GM19025 (cell line): Measurements from ENCODE around the gene PCDH17.

Experiments used
- ATAC-seq: cut with Tn5 transposase; IDR thresholded peaks from one replicate; pipeline ENCODE4 v1.9.1; 2021; ENCODE audit warnings: mild to moderate bottlenecking, low read depth, moderate library complexity; ENCODE audit not compliant: unreplicated experiment

The PCDH17 gene

GRCh38 chr13:57635541-57636085 lies 4.1 kb downstream of the PCDH17 start:
- no peak for ATAC-seq

DNA sequence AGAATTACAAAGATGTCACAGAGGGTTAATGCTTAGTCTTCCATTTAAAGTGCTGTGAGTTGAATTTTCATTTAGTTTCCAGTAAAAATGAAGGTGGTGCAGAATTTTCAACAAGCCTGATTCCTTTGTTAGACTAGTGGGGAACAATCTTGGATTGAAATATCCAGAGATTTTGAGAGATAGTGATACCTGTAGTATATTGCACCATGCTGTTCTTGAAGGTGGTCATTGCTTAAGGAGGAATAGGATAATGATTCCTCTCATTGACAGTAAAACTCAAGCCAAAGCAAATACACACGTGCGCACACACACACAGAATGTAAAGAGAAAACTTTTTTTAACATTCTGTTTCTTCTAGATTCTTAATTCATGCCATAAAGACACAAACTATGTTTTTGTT lies 5.3 kb downstream of the PCDH17 start:
- ATAC-seq, result no peak

DNA sequence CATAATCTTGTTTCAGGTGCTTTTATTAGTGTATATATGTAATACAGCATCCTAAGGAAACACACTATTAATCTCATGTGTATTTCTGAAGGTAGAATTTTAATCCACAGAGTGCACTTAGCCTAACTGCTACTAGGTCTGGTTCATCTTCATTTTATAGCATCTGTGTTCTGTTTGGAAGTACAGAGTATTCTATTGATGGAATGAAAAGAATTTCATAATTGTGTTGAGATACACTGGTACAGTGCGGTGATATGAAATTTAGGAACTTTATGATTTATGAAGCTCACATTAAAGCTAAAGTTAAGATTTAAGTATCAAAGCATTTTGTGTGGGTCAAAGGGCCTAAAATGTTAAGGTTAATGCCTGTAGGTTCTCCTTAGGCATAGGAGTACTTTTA lies 6.0 kb downstream of the PCDH17 start:
- ATAC-seq, result no peak

DNA sequence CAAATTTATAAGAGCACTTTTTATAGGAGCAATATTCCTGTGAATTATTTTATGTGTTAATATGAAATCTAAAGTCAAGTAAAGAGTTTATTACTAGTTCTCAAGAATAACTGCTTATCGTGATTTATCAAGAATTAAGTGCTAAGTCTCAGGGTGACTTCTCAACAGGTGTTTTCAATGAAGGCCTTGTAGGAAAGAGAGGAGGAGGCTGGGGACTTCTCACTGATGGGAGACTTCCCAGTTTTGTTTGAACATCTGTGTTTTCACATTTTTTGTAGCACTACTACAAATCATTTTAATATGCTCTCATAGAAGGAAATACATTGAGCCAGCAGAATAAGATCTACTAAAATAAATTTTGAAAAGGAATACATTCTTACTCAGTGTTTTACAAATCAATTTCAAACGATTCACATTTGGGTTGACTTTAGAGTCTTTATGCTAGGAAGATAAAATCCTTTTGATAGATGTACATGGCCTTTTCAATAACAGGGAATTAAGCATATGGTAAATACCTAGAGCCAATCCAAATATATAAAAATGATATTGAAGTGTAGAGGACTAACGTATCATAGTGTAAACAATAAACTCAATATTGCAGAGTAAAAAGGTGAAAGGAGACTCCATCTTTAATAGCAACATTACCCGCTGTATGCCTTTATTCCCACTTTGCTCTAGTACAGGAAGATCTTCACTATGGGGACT lies 6.8 kb downstream of the PCDH17 start:
- no peak for ATAC-seq

DNA sequence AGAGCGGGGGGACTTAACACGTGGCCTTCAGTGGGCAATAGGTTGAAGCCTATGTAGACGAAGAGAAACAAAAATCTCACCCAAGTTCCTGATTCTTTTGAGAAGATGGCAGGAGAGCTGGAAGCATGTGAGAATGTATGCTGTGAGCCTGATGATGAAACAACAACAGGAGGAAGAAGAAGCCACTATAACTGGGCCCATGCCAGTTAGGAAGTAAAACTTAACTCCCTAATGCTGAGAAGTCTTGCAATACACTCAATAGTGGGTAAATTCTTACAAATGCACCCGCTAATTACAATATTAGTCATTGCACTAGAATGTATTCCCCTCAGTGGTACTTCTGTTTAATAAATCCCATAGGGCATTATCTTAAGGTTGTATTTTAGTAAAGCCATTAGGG lies 9.1 kb downstream of the PCDH17 start:
- no peak for ATAC-seq

DNA sequence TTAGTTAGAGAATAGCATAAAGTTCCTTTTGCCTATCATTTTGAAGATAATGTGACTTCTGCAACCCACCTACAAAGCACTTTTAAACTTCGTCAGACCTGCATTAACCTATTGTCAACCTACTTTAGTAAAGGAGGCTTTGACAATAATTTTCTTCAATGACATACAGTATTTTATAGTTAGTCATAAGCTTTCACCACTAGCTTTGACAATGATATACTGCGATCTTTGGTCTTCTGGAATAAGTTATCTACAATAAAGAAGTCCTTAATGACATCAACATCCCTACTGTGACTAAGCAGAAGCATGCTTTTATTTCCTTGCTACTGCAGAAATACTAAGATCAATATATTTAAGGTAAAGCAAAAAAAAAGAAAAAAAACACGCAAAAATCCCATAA lies 9.5 kb downstream of the PCDH17 start:
- no peak for ATAC-seq

GRCh38 chr13:57644106-57644505 lies 12.6 kb downstream of the PCDH17 start:
- ATAC-seq, result no peak

- no peak for ATAC-seq
Measured at GRCh38 chr13:57653229-57653989, 21.9 kb downstream of the PCDH17 start.

GRCh38 chr13:57665481-57665880 lies 33.9 kb downstream of the PCDH17 start:
- ATAC-seq, result no peak

GRCh38 chr13:57666131-57666953 lies 34.8 kb downstream of the PCDH17 start:
- no peak for ATAC-seq

DNA sequence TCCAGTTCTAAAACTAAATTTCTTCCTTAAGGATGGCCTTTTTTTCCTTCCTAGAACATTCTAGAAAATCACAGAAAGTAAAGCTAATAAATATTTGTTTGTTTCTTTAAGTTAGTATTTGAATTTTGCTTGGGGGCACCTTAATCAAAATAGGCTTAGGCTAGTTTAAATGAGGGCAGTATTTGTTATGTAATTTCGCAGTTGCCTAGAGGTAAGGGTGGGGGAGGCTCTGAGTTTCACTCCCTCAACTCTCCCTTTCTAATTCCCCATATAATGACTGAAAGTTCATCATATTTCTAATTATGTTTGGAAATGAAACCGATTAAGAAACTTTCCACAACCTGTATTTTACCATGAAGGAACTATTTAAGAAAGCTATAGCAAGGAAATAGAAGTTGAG lies 40.6 kb downstream of the PCDH17 start:
- no peak for ATAC-seq

- ATAC-seq, result no peak
Measured at GRCh38 chr13:57673197-57673596, 41.7 kb downstream of the PCDH17 start.

DNA sequence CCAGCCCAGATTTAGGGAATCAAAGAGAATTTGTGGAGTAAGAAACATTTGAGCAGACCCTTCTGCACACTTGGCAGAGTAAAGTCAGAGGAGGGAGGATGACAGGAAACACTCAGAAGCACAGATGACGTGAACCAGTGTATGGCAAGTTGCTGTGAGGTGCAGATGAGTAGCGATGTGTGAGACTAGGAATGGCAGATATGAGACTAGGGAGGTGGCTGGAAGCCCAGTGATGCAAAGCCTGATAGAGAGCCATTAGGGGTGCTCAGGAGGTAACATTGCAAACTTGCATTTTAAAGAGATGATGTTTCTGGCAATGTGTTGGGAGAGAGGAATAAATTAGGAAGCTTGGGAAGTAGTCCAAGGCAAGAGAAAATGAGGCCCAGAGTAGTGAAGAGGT lies 44.0 kb downstream of the PCDH17 start:
- ATAC-seq, result no peak

GRCh38 chr13:57680609-57681008 lies 49.1 kb downstream of the PCDH17 start:
- ATAC-seq, result no peak

GRCh38 chr13:57682128-57682716 lies 50.7 kb downstream of the PCDH17 start:
- no peak for ATAC-seq

- no peak for ATAC-seq
Measured at GRCh38 chr13:57698851-57699250, 67.3 kb downstream of the PCDH17 start.

- no peak for ATAC-seq
Measured at GRCh38 chr13:57704031-57704430, 72.5 kb downstream of the PCDH17 start.

DNA sequence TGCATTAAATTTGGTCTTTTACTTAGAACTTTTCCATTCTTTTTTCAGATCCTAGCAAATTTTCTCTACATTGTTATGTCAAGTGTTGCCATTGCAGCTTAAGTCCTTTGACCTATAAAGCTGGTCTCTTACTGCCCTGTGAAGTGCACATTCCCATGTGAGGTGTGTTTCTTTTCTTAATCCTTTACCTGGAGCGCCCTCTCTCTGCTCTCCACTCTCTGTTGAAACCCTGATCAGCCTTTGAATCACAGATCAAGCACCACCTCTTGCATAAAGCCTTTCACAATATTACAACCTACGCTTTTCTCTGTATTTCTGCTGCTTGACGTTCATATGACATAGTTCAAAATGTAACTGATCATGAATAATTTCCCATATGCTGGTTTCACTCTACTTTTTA lies 84.8 kb downstream of the PCDH17 start:
- no peak for ATAC-seq

- no peak for ATAC-seq
Measured at GRCh38 chr13:57724486-57725272, 93.1 kb downstream of the PCDH17 start.

- no peak for ATAC-seq
Measured at GRCh38 chr13:57725480-57725879, 93.9 kb downstream of the PCDH17 start.
